SK-N-SH (cell line): Measurements from ENCODE around the gene DCAF4L1. TPM values are rescaled to one million over a fixed set of nuclear protein-coding genes. Genes with fewer than 3 reads are reported as not detected.

Source experiments
- CTCF ChIA-PET: fragments of 300-600, 350-600 bp; formaldehyde crosslinking; extraction: SDS; loops from one replicate; lab custom pipeline; 2021; lab: Yijun Ruan, JAX
- POLR2A ChIA-PET: fragments of 350-600 bp; sonication (Branson Sonifier 250); formaldehyde crosslinking; extraction: SDS; loops from one replicate; lab custom pipeline; 2020; ENCODE audit warnings: antibody characterized with exemption, inconsistent platforms; lab: Yijun Ruan, JAX
- DNase-seq: peaks from one replicate; pipeline ENCODE4 v3.0.0; 2012
- H2AFZ ChIP-seq: fragments of 200-600 bp; sonication (generic); 2 replicates; pipeline ENCODE4 v1.8.1; 2016; ENCODE audit warnings: antibody characterized with exemption, mild to moderate bottlenecking, low read depth
- H3F3A ChIP-seq: fragments of 200-600 bp; sonication (generic); replicated peaks from 2 replicates; pipeline ENCODE3; 2016; ENCODE audit warnings: antibody characterized with exemption, mild to moderate bottlenecking; ENCODE audit not compliant: insufficient read depth
- H3K27ac ChIP-seq, 2 experiments: fragments of 200-500 bp in 1 of 2; fragments of 200-600 bp in 1 of 2; sonication (Bioruptor generic) in 1 of 2; sonication (generic), shearing (Covaris generic) in 1 of 2; 2 replicates each; pipeline versions ENCODE4 v1.5.1 to v1.6.1; 2014 to 2016; ENCODE audit warnings: low read depth in 2 of 2, inconsistent platforms in 1 of 2, low read length in 1 of 2, mild to moderate bottlenecking in 1 of 2, mixed read lengths in 1 of 2
- H3K27me3 ChIP-seq: fragments of 200-600 bp; sonication (generic), shearing (Covaris generic); 2 replicates; pipeline ENCODE4 v1.6.1; 2016; ENCODE audit warnings: mixed run types; ENCODE audit not compliant: insufficient read depth
- H3K36me3 ChIP-seq, 2 experiments: fragments of 200-500 bp in 1 of 2; fragments of 200-600 bp in 1 of 2; sonication (Bioruptor generic) in 1 of 2; sonication (generic) in 1 of 2; replicated peaks in 1 of 2; 2 replicates each; pipeline versions ENCODE3 to v1.5.1; 2014 to 2016; ENCODE audit warnings: low read length in 1 of 2, mild to moderate bottlenecking in 1 of 2; ENCODE audit not compliant: insufficient read depth in 2 of 2, control insufficient read depth in 1 of 2
- H3K4me1 ChIP-seq, 2 experiments: fragments of 200-500 bp in 1 of 2; fragments of 200-600 bp in 1 of 2; sonication (Bioruptor generic) in 1 of 2; sonication (generic), shearing (Covaris generic) in 1 of 2; 2 replicates each; pipeline versions ENCODE4 v1.5.1 to v1.6.1; 2014 to 2016; ENCODE audit warnings: low read depth in 1 of 2, low read length in 1 of 2, mixed run types in 1 of 2; ENCODE audit not compliant: insufficient read depth in 2 of 2, control insufficient read depth in 1 of 2
- H3K4me2 ChIP-seq: fragments of 200-600 bp; sonication (generic), shearing (Covaris generic); 2 replicates; pipeline ENCODE4 v1.6.1; 2017; ENCODE audit warnings: mixed run types
- H3K4me3 ChIP-seq, 2 experiments: fragments of 200-500 bp in 1 of 2; fragments of 200-600 bp in 1 of 2; sonication (Bioruptor generic) in 1 of 2; sonication (generic), shearing (Covaris generic) in 1 of 2; 2 replicates each; pipeline versions ENCODE4 v1.5.1 to v1.8.1; 2014 to 2016; ENCODE audit warnings: low read depth in 2 of 2, inconsistent platforms in 1 of 2, low read length in 1 of 2, mild to moderate bottlenecking in 1 of 2, mixed read lengths in 1 of 2, moderate library complexity in 1 of 2
- H3K79me2 ChIP-seq: fragments of 200-600 bp; sonication (generic); 2 replicates; pipeline ENCODE4 v1.8.1; 2017; ENCODE audit warnings: mild to moderate bottlenecking; ENCODE audit not compliant: insufficient read depth
- H3K9ac ChIP-seq: fragments of 200-600 bp; sonication (generic); 2 replicates; pipeline ENCODE4 v1.6.1; 2017; ENCODE audit warnings: mixed run types
- H3K9me2 ChIP-seq: fragments of 200-600 bp; sonication (generic); 2 replicates; pipeline ENCODE4 v1.6.1; 2017; ENCODE audit warnings: mixed run types
- H3K9me3 ChIP-seq: fragments of 200-600 bp; sonication (generic); 2 replicates; pipeline ENCODE4 v1.6.1; 2017; ENCODE audit warnings: mixed run types, mild to moderate bottlenecking, moderate library complexity
- H4K20me1 ChIP-seq: fragments of 200-600 bp; sonication (generic); 2 replicates; pipeline ENCODE4 v1.6.1; 2017; ENCODE audit warnings: mild to moderate bottlenecking, mixed run types; ENCODE audit not compliant: insufficient read depth
- CHD2 ChIP-seq: fragments of 150-350 bp; IDR thresholded peaks from 2 replicates; pipeline ENCODE4 v1.6.1; 2018; ENCODE audit warnings: low read length; ENCODE audit not compliant: partially characterized antibody
- ELF1 ChIP-seq: IDR thresholded peaks from 2 replicates; pipeline ENCODE4 v1.4.0; 2012
- EP300 ChIP-seq, 2 experiments: IDR thresholded peaks; 2 replicates each; pipeline versions ENCODE4 v1.4.0 to v1.6.1; 2012; ENCODE audit warnings: borderline replicate concordance in 1 of 2, low read depth in 1 of 2, low read length in 1 of 2
- EZH2phosphoT487 ChIP-seq: fragments of 200-600 bp; sonication (generic); IDR thresholded peaks from 2 replicates; pipeline ENCODE4 v1.6.1; 2017; ENCODE audit warnings: low read depth, mixed run types, mild to moderate bottlenecking, antibody characterized with exemption, moderate library complexity, borderline replicate concordance
- FOXJ3 ChIP-seq: sonication (generic); formaldehyde crosslinking; IDR thresholded peaks from 2 replicates; pipeline ENCODE4 v1.5.1; 2020; ENCODE audit warnings: mild to moderate bottlenecking, missing genetic modification reagents
- GATA2 ChIP-seq: sonication (generic); formaldehyde crosslinking; IDR thresholded peaks from 2 replicates; pipeline ENCODE4 v1.5.0; 2020; ENCODE audit warnings: mild to moderate bottlenecking, missing genetic modification reagents
- MXI1 ChIP-seq: IDR thresholded peaks from 2 replicates; pipeline ENCODE4 v1.6.1; 2012; ENCODE audit warnings: mild to moderate bottlenecking, low read depth, low read length, improper control_type of control experiment
- NFIC ChIP-seq: IDR thresholded peaks from 2 replicates; pipeline ENCODE4 v1.4.0; 2012; ENCODE audit warnings: borderline replicate concordance
- RAD21 ChIP-seq: IDR thresholded peaks from 2 replicates; pipeline ENCODE4 v1.6.1; 2012; ENCODE audit warnings: mild to moderate bottlenecking, low read length
- RCOR1 ChIP-seq: fragments of 150-350 bp; IDR thresholded peaks from 2 replicates; pipeline ENCODE4 v1.6.1; 2017; ENCODE audit warnings: antibody characterized with exemption, low read length
- RXRA ChIP-seq: IDR thresholded peaks from 2 replicates; pipeline ENCODE4 v1.4.0; 2012; ENCODE audit warnings: low read depth, mild to moderate bottlenecking, borderline replicate concordance
- SIN3A ChIP-seq: IDR thresholded peaks from 2 replicates; pipeline ENCODE4 v1.6.1; 2012; ENCODE audit warnings: low read depth, mild to moderate bottlenecking, low read length, moderate library complexity, borderline replicate concordance
- TEAD4 ChIP-seq: IDR thresholded peaks from 2 replicates; pipeline ENCODE4 v1.4.0; 2012; ENCODE audit warnings: mild to moderate bottlenecking, borderline replicate concordance; ENCODE audit not compliant: insufficient read depth
- YY1 ChIP-seq: IDR thresholded peaks from 2 replicates; pipeline ENCODE4 v1.4.0; 2012; ENCODE audit warnings: low read depth, mild to moderate bottlenecking
- whole genome bisulfite sequencing: methylation state at CpG from one replicate; pipeline ENCODE4 v1.1.6; 2017; ENCODE audit warnings: low lambda C conversion rate; 5-methylcytosine and 5-hydroxymethylcytosine counted together
- polyA plus RNA-seq, 3 experiments: library from polyadenylated mRNA; depleted of rRNA; stranded (reverse); fragments of >200 nt; gene quantifications; 2 replicates each; pipeline ENCODE4 v1.2.3, GENCODE V29; 2012
- TF ChIP-seq, protein P1 (sequence below): IDR thresholded peaks from 2 replicates; pipeline ENCODE4 v1.4.0; 2012; ENCODE audit warnings: low read depth
- TF ChIP-seq, protein P2 (sequence below): IDR thresholded peaks from 2 replicates; pipeline ENCODE4 v1.4.0; 2012; ENCODE audit warnings: low read depth, borderline replicate concordance
- TF ChIP-seq, protein P3 (sequence below): fragments of 150-350 bp; IDR thresholded peaks from 2 replicates; pipeline ENCODE4 v1.6.1; 2016; ENCODE audit warnings: mild to moderate bottlenecking, low read depth, low read length

Gene DCAF4L1
- polyA plus RNA-seq, 1 of the 3 experiments (the other 2 are of a cell fraction), result 0.05 TPM

DNA sequence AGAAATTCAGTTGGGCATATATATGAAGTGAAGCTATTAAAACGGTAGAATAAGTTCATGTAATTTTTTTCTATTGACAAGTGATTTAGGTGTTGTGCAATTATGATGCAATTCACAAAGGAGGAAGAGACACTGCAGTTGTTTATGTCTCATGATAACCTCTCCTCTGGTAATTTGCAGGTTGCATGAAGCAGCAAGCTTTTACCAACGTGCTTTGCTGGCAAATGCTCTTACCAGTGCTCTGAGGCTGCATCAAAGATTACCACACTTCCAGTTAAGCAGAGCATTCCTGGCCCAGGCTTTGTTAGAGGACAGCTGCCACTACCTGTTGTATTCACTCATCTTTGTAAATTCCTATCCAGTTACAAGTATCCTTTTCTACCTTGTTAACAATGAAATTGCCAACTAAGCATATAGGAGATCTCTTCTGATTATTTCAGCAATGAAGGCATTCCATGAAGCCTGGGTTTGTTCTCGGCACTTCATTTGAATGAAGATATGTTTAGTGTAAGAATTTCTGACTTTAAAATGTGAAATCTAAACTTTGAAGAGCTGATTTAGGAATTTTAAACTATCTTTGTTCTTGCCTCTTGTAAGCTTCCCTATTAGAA, 42.4 kb upstream of the DCAF4L1 start:
- peaks cover 8 to 21% of the 10 kb centered on the region in 2 experiments; a peak in 3 of 4 replicates for H3K4me1 ChIP-seq
- H2AFZ ChIP-seq, result no peak overlapping the region
- WGBS, result 85% methylated on average over 3 of the region's 3 CpGs
- no peak overlapping the region; a peak in 1 of 4 replicates for H3K27ac ChIP-seq
- H3K9ac ChIP-seq, result no peak overlapping the region
- H3K79me2 ChIP-seq, result peaks cover 89% of the 10 kb centered on the region
- no peaks in the 10 kb centered on the region for H3F3A ChIP-seq
- H3K9me2 ChIP-seq, result no peaks in the 10 kb centered on the region
- TF ChIP-seq, protein P1, sequence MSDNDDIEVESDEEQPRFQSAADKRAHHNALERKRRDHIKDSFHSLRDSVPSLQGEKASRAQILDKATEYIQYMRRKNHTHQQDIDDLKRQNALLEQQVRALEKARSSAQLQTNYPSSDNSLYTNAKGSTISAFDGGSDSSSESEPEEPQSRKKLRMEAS, result no peak
- TF ChIP-seq ELF1, result no peak
- no peak for TF ChIP-seq GATA2
- no peak for TF ChIP-seq TEAD4
- TF ChIP-seq EZH2phosphoT487, result no peak
- TF ChIP-seq SIN3A, result no peak
- TF ChIP-seq RAD21, result no peak
- TF ChIP-seq RCOR1, result no peak
- TF ChIP-seq, protein P2, sequence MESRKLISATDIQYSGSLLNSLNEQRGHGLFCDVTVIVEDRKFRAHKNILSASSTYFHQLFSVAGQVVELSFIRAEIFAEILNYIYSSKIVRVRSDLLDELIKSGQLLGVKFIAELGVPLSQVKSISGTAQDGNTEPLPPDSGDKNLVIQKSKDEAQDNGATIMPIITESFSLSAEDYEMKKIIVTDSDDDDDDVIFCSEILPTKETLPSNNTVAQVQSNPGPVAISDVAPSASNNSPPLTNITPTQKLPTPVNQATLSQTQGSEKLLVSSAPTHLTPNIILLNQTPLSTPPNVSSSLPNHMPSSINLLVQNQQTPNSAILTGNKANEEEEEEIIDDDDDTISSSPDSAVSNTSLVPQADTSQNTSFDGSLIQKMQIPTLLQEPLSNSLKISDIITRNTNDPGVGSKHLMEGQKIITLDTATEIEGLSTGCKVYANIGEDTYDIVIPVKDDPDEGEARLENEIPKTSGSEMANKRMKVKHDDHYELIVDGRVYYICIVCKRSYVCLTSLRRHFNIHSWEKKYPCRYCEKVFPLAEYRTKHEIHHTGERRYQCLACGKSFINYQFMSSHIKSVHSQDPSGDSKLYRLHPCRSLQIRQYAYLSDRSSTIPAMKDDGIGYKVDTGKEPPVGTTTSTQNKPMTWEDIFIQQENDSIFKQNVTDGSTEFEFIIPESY, result no peak
- TF ChIP-seq NFIC, result no peak
- no peak for TF ChIP-seq CHD2
- TF ChIP-seq MXI1, result no peak
- TF ChIP-seq YY1, result no peak
- TF ChIP-seq, protein P3, sequence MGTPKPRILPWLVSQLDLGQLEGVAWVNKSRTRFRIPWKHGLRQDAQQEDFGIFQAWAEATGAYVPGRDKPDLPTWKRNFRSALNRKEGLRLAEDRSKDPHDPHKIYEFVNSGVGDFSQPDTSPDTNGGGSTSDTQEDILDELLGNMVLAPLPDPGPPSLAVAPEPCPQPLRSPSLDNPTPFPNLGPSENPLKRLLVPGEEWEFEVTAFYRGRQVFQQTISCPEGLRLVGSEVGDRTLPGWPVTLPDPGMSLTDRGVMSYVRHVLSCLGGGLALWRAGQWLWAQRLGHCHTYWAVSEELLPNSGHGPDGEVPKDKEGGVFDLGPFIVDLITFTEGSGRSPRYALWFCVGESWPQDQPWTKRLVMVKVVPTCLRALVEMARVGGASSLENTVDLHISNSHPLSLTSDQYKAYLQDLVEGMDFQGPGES, result no peak
- TF ChIP-seq EP300 (IDR thresholded peaks at IDR 0.05; ENCODE audit: borderline replicate concordance in 1 of 2, low read depth in 1 of 2, low read length in 1 of 2), result no peak
- TF ChIP-seq RXRA, result no peak
- no peak for TF ChIP-seq FOXJ3 (CRISPR knock-in tag)
- TF ChIP-seq, all 33 proteins: peak for 0
- Histone ChIP-seq H4K20me1 (peaks cover 18% of the 10 kb centered on the region), H3K36me3 (peaks cover 59 to 62% of the 10 kb centered on the region in 2 experiments), H3K4me2 (no peak overlapping the region), H3K4me3 (no peak overlapping the region), H3K27me3 (no peaks in the 10 kb centered on the region), H3K9me3 (no peaks in the 10 kb centered on the region)
- ChIA-PET CTCF (interaction anchor here (2.1 to 5.9 kb wide), 2 partner anchors 19 to 246 kb away, joined by 5 to 25 read pairs; no protein-coding TSS in a partner anchor), POLR2A (interaction anchor here (1.0 kb wide), 1 partner anchor 76 kb away, joined by 5 read pairs; no protein-coding TSS in a partner anchor)
- no peak for DNase-seq
